IMR-90 (cell line): Measurements from ENCODE around the gene GIT2. TPM values are rescaled to one million over a fixed set of nuclear protein-coding genes. Genes with fewer than 3 reads are reported as not detected.

Source experiments
- ATAC-seq: fragments of 200-7000 bp; cut with Tn5 transposase; 2 replicates; pipeline ENCODE4 v1.9.1; 2020; ENCODE audit warnings: low read depth, mild to moderate bottlenecking, moderate library complexity
- BruUV-seq: library from RNA; stranded (reverse); fragments of 400-500 nt; replicated peaks from 2 replicates; lab custom pipeline; 2021; lab: Mats Ljungman, UMichigan
- CTCF ChIA-PET: fragments of 300-600 bp; formaldehyde crosslinking; extraction: SDS; loops from one replicate; lab custom pipeline; 2021; ENCODE audit warnings: antibody characterized with exemption; lab: Yijun Ruan, JAX
- POLR2A ChIA-PET: fragments of 300-600 bp; sonication (Branson Sonifier 250); formaldehyde crosslinking; loops from one replicate; lab custom pipeline; 2022; ENCODE audit warnings: antibody characterized with exemption; ENCODE audit not compliant: unreplicated experiment; lab: Charles Lee
- DNase-seq: peaks from one replicate; pipeline ENCODE4 v3.0.0; 2013
- H2AFZ ChIP-seq: replicated peaks from 2 replicates; pipeline ENCODE3; 2013; ENCODE audit warnings: low read length, mild to moderate bottlenecking; ENCODE audit not compliant: poor library complexity
- H2AK5ac ChIP-seq: 2 replicates; pipeline ENCODE4 v1.6.1; 2013; ENCODE audit warnings: low read depth, low read length, inconsistent platforms
- H2AK9ac ChIP-seq: replicated peaks from 2 replicates; pipeline ENCODE3; 2013; ENCODE audit warnings: mild to moderate bottlenecking, low read depth, low read length, moderate library complexity; ENCODE audit not compliant: poor library complexity
- H2BK120ac ChIP-seq: 2 replicates; pipeline ENCODE4 v1.6.1; 2013; ENCODE audit warnings: low read depth, low read length, inconsistent platforms
- H2BK15ac ChIP-seq: 3 replicates; pipeline ENCODE4 v1.6.1; 2013; ENCODE audit warnings: low read depth, low read length, inconsistent platforms
- H2BK20ac ChIP-seq: 2 replicates; pipeline ENCODE4 v1.6.1; 2013; ENCODE audit warnings: low read depth, mild to moderate bottlenecking, inconsistent platforms, low read length, moderate library complexity
- H2BK5ac ChIP-seq: 2 replicates; pipeline ENCODE4 v1.6.1; 2013; ENCODE audit warnings: mild to moderate bottlenecking, low read depth, low read length, inconsistent platforms; ENCODE audit not compliant: poor library complexity, severe bottlenecking
- H3K14ac ChIP-seq: replicated peaks from 2 replicates; pipeline ENCODE4 v1.6.1; 2013; ENCODE audit warnings: low read depth, low read length, inconsistent platforms
- H3K18ac ChIP-seq: 2 replicates; pipeline ENCODE4 v1.6.1; 2013; ENCODE audit warnings: low read depth, low read length, control low read depth
- H3K23ac ChIP-seq: 2 replicates; pipeline ENCODE4 v1.6.1; 2013; ENCODE audit warnings: low read depth, low read length, inconsistent platforms
- H3K27ac ChIP-seq: 2 replicates; pipeline ENCODE4 v1.5.1; 2013; ENCODE audit warnings: mild to moderate bottlenecking, control low read depth, low read length; ENCODE audit not compliant: insufficient read depth
- H3K27me3 ChIP-seq: 2 replicates; pipeline ENCODE4 v1.6.1; 2013; ENCODE audit warnings: low read length; ENCODE audit not compliant: control insufficient read depth, insufficient read depth
- H3K36me3 ChIP-seq: 2 replicates; pipeline ENCODE4 v1.6.1; 2013; ENCODE audit warnings: low read length, mixed read lengths; ENCODE audit not compliant: control insufficient read depth, insufficient read depth
- H3K4ac ChIP-seq: 2 replicates; pipeline ENCODE4 v1.6.1; 2013; ENCODE audit warnings: low read depth, low read length, inconsistent platforms
- H3K4me1 ChIP-seq: 2 replicates; pipeline ENCODE4 v1.6.1; 2013; ENCODE audit warnings: low read length, mixed read lengths; ENCODE audit not compliant: control insufficient read depth, insufficient read depth
- H3K4me2 ChIP-seq: 2 replicates; pipeline ENCODE4 v1.6.1; 2013; ENCODE audit warnings: low read depth, mild to moderate bottlenecking, control low read depth, low read length, moderate library complexity
- H3K4me3 ChIP-seq: 2 replicates; pipeline ENCODE4 v1.5.1; 2013; ENCODE audit warnings: low read depth, mild to moderate bottlenecking, control low read depth, low read length, moderate library complexity; ENCODE audit not compliant: insufficient read depth
- H3K56ac ChIP-seq: 2 replicates; pipeline ENCODE4 v1.6.1; 2013; ENCODE audit warnings: low read length, inconsistent platforms; ENCODE audit not compliant: insufficient read depth; ENCODE audit errors: extremely low read depth
- H3K79me1 ChIP-seq, 2 experiments: 2 replicates each; pipeline ENCODE4 v1.6.1; 2013; ENCODE audit warnings: low read length in 2 of 2, inconsistent platforms in 1 of 2, low read depth in 1 of 2
- H3K9ac ChIP-seq: 2 replicates; pipeline ENCODE4 v1.6.1; 2013; ENCODE audit warnings: low read depth, low read length, control low read depth
- H3K9me1 ChIP-seq: 2 replicates; pipeline ENCODE4 v1.6.1; 2013; ENCODE audit warnings: low read length, inconsistent platforms; ENCODE audit not compliant: insufficient read depth
- H3K9me3 ChIP-seq: 2 replicates; pipeline ENCODE4 v1.6.1; 2013; ENCODE audit warnings: low read length; ENCODE audit not compliant: control insufficient read depth, insufficient read depth
- H4K20me1 ChIP-seq: 2 replicates; pipeline ENCODE4 v1.6.1; 2013; ENCODE audit warnings: low read length, inconsistent platforms; ENCODE audit not compliant: insufficient read depth
- H4K5ac ChIP-seq: 2 replicates; pipeline ENCODE4 v1.6.1; 2013; ENCODE audit warnings: mild to moderate bottlenecking, low read depth, low read length, control low read depth
- H4K8ac ChIP-seq, 2 experiments: 2 replicates each; pipeline ENCODE4 v1.6.1; 2013; ENCODE audit warnings: low read depth in 2 of 2, low read length in 2 of 2, control low read depth in 1 of 2, inconsistent platforms in 1 of 2
- H4K91ac ChIP-seq: 2 replicates; pipeline ENCODE4 v1.6.1; 2013; ENCODE audit warnings: low read depth, low read length, inconsistent platforms; ENCODE audit not compliant: insufficient read depth
- CEBPB ChIP-seq: IDR thresholded peaks from 2 replicates; pipeline ENCODE4 v1.6.1; 2012; ENCODE audit warnings: low read depth, low read length, improper control_type of control experiment
- FOS ChIP-seq: fragments of 150-350 bp; IDR thresholded peaks from 2 replicates; pipeline ENCODE4 v1.6.1; 2016; ENCODE audit warnings: low read depth, low read length
- MAFK ChIP-seq: IDR thresholded peaks from 2 replicates; pipeline ENCODE4 v1.6.1; 2012; ENCODE audit warnings: low read depth, low read length, improper control_type of control experiment
- MAZ ChIP-seq: IDR thresholded peaks from 2 replicates; pipeline ENCODE4 v1.6.1; 2012; ENCODE audit warnings: low read depth, mild to moderate bottlenecking, low read length, improper control_type of control experiment, moderate library complexity, borderline replicate concordance
- MXI1 ChIP-seq: IDR thresholded peaks from 2 replicates; pipeline ENCODE4 v1.6.1; 2012; ENCODE audit warnings: low read depth, mild to moderate bottlenecking, low read length, moderate library complexity, borderline replicate concordance
- NFE2L2 ChIP-seq: fragments of 150-350 bp; IDR thresholded peaks from 2 replicates; pipeline ENCODE4 v1.6.1; 2016; ENCODE audit warnings: low read depth, mild to moderate bottlenecking, low read length
- POLR2A ChIP-seq: IDR thresholded peaks from 2 replicates; pipeline ENCODE4 v1.6.1; 2012; ENCODE audit warnings: mild to moderate bottlenecking, low read depth, low read length
- SMC3 ChIP-seq: fragments of 150-350 bp; IDR thresholded peaks from 2 replicates; pipeline ENCODE4 v1.6.1; 2016; ENCODE audit warnings: low read depth, mild to moderate bottlenecking, antibody characterized with exemption, low read length, moderate library complexity
- USF2 ChIP-seq: fragments of 150-350 bp; IDR thresholded peaks from 2 replicates; pipeline ENCODE4 v1.6.1; 2017; ENCODE audit warnings: mild to moderate bottlenecking, antibody characterized with exemption, low read length, low read depth
- dilution Hi-C: fragments of 300-500 bp; cut with HindIII; formaldehyde crosslinking; loops from one replicate; pipeline ENCODE4 v1.14.3; 2018; ENCODE audit warnings: low sequenced_read_pairs; ENCODE audit not compliant: unreplicated experiment
- in situ Hi-C: fragments of 300-500 bp; cut with MboI; formaldehyde crosslinking; loops from 3 replicates; pipeline ENCODE4 v1.14.3; 2019; ENCODE audit warnings: low sequenced_read_pairs, inconsistent platforms, mixed read lengths
- intact Hi-C: fragments of 100-400 bp; cut with micrococcal nuclease; formaldehyde crosslinking; loops from 2 replicates; pipeline ENCODE4 v1.10.0; 2022
- polyA plus RNA-seq, 3 experiments: library from polyadenylated mRNA; depleted of rRNA; stranded (reverse); fragments of >200 nt; gene quantifications; 2 replicates each; pipeline ENCODE4 v1.2.3, GENCODE V29; 2012; ENCODE audit warnings: low replicate concordance in 1 of 3
- total RNA-seq: library from RNA; depleted of rRNA; stranded (reverse); fragments of >200 nt; gene quantifications from 2 replicates; pipeline ENCODE4 v1.2.3, GENCODE V29; 2012
- TF ChIP-seq, protein P1 (sequence below): fragments of 150-350 bp; IDR thresholded peaks from 2 replicates; pipeline ENCODE4 v1.6.1; 2016; ENCODE audit warnings: low read depth, mild to moderate bottlenecking, low read length, moderate library complexity, borderline replicate concordance

GIT2 gene
- total and polyA plus RNA-seq, 2 of the 4 experiments (the other 2 are of a cell fraction) = 48.0 to 71.9 TPM

GRCh38 chr12:109982210-109982609 lies 14.0 kb downstream of the GIT2 start:
- no peak overlapping the region for H3K18ac ChIP-seq
- peaks cover 48% of the 10 kb centered on the region for H3K36me3 ChIP-seq
- no peak overlapping the region for H3K56ac ChIP-seq
- no peak overlapping the region for H2AK9ac ChIP-seq
- H3K23ac ChIP-seq = no peak overlapping the region
- peaks cover 18 to 35% of the 10 kb centered on the region in 2 experiments for H3K79me1 ChIP-seq
- no peak overlapping the region for H4K91ac ChIP-seq
- no peaks in the 10 kb centered on the region; the same call in 1 of the 2 replicates for H3K9me3 ChIP-seq
- no peak overlapping the region for H3K14ac ChIP-seq
- H2BK5ac ChIP-seq = peak overlapping the region; percentile 15
- peak; percentile 52 for DNase-seq
- H3K4ac ChIP-seq = no peak overlapping the region
- H3K4me3 ChIP-seq = no peak overlapping the region
- dilution Hi-C loops = no loop called here
- H3K27me3 ChIP-seq = no peaks in the 10 kb centered on the region
- no peak overlapping the region for H4K8ac ChIP-seq
- no peak overlapping the region for H3K9ac ChIP-seq
- H3K9me1 ChIP-seq = peaks cover 11% of the 10 kb centered on the region
- TF ChIP-seq MXI1 (no peak), POLR2A (no peak), SMC3 (no peak), NFE2L2 (no peak), MAZ (no peak), FOS (no peak), CEBPB (no peak), MAFK (no peak), USF2 (no peak)
- TF ChIP-seq, protein P1, sequence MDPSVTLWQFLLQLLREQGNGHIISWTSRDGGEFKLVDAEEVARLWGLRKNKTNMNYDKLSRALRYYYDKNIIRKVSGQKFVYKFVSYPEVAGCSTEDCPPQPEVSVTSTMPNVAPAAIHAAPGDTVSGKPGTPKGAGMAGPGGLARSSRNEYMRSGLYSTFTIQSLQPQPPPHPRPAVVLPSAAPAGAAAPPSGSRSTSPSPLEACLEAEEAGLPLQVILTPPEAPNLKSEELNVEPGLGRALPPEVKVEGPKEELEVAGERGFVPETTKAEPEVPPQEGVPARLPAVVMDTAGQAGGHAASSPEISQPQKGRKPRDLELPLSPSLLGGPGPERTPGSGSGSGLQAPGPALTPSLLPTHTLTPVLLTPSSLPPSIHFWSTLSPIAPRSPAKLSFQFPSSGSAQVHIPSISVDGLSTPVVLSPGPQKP = no peak
- in situ Hi-C loops = no loop called here
- no peak overlapping the region for H2AFZ ChIP-seq
- no peak overlapping the region for H2BK120ac ChIP-seq
- peak overlapping the region; percentile 79; the same call in 1 of the 2 replicates for H4K5ac ChIP-seq
- 0 out of 2 replicates have a peak, but pooled peaks cover under 1% of the 10 kb centered on the region for H4K20me1 ChIP-seq
- H2AK5ac ChIP-seq = no peak overlapping the region
- no peak overlapping the region for H2BK15ac ChIP-seq
- intact Hi-C loops = no loop called here
- H3K4me2 ChIP-seq = no peak overlapping the region
- POLR2A ChIA-PET = no interaction called here
- no TSS peak for BruUV-seq
- H3K27ac ChIP-seq = no peak overlapping the region; the same call in 1 of the 2 replicates
- H2BK20ac ChIP-seq = no peak overlapping the region
- CTCF ChIA-PET = no interaction called here
- peak; percentile 21; the same call in 1 of the 2 replicates for ATAC-seq
- H3K4me1 ChIP-seq = peaks cover 2% of the 10 kb centered on the region; the same call in 1 of the 2 replicates
